ENCODE measurements around the gene RAN.
A peak's percentile ranks its signal among the peaks of the same experiment; 100 is the strongest.

RAN gene

GRCh38 chr12:130920723-130921381 lies 49.0 kb downstream of the RAN start:
- TF ChIP-seq, protein P1, sequence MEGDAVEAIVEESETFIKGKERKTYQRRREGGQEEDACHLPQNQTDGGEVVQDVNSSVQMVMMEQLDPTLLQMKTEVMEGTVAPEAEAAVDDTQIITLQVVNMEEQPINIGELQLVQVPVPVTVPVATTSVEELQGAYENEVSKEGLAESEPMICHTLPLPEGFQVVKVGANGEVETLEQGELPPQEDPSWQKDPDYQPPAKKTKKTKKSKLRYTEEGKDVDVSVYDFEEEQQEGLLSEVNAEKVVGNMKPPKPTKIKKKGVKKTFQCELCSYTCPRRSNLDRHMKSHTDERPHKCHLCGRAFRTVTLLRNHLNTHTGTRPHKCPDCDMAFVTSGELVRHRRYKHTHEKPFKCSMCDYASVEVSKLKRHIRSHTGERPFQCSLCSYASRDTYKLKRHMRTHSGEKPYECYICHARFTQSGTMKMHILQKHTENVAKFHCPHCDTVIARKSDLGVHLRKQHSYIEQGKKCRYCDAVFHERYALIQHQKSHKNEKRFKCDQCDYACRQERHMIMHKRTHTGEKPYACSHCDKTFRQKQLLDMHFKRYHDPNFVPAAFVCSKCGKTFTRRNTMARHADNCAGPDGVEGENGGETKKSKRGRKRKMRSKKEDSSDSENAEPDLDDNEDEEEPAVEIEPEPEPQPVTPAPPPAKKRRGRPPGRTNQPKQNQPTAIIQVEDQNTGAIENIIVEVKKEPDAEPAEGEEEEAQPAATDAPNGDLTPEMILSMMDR (conservative IDR thresholded peaks at IDR 0.05; ENCODE audit: low read depth, low read length) = no peak
- DNase-seq (ENCODE audit: low read depth) = peak; percentile 54
- H3K4me3 ChIP-seq (ENCODE audit: low read depth, low read length) = no peak overlapping the region

GRCh38 chr12:130922511-130922953 lies 50.7 kb downstream of the RAN start:
- H3K4me3 ChIP-seq (ENCODE audit: low read depth, low read length) = no peak overlapping the region
- TF ChIP-seq, protein P1 (conservative IDR thresholded peaks at IDR 0.05; ENCODE audit: low read depth, low read length) = no peak
- no peak for DNase-seq (ENCODE audit: low read depth)

GRCh38 chr12:130924966-130925665 lies 53.2 kb downstream of the RAN start:
- TF ChIP-seq, protein P1 (conservative IDR thresholded peaks at IDR 0.05; ENCODE audit: low read depth, low read length) = no peak

GRCh38 chr12:130925666-130926015 lies 53.8 kb downstream of the RAN start:
- H3K4me3 ChIP-seq (ENCODE audit: low read depth, low read length) = no peak overlapping the region
- TF ChIP-seq, protein P1 (conservative IDR thresholded peaks at IDR 0.05; ENCODE audit: low read depth, low read length) = no peak
- DNase-seq (ENCODE audit: low read depth) = peak; percentile 16

More at GRCh38 chr12:130924966-130925665, 53.2 kb downstream of the RAN start:
- H3K4me3 ChIP-seq (ENCODE audit: low read depth, low read length) = no peak overlapping the region
- DNase-seq (ENCODE audit: low read depth) = no peak
